SJSA1 (cell line): ENCODE data around the gene GADD45G. TPM values are rescaled to one million over a fixed set of nuclear protein-coding genes. Genes with fewer than 3 reads are reported as not detected.

ENCODE experiments used
- DNase-seq, 2 experiments: peaks; one replicate each; pipeline ENCODE4 v3.0.0-alpha.2; 2015 to 2020; ENCODE audit warnings: low spot score in 2 of 2, low read depth in 1 of 2
- H3K27ac ChIP-seq: fragments of 250-450 bp; sonication (Bioruptor Pico); 2 replicates; pipeline ENCODE4 v1.5.1; 2020; ENCODE audit warnings: mild to moderate bottlenecking, moderate library complexity
- H3K27me3 ChIP-seq: fragments of 250-450 bp; sonication (Bioruptor Pico); replicated peaks from 2 replicates; pipeline ENCODE4 v1.5.1; 2020; ENCODE audit warnings: mild to moderate bottlenecking, moderate library complexity
- H3K36me3 ChIP-seq: fragments of 250-450 bp; sonication (Bioruptor Pico); 2 replicates; pipeline ENCODE4 v1.5.1; 2020; ENCODE audit warnings: mild to moderate bottlenecking
- H3K4me1 ChIP-seq: fragments of 250-450 bp; sonication (Bioruptor Pico); replicated peaks from 2 replicates; pipeline ENCODE4 v1.6.1; 2021; ENCODE audit warnings: mild to moderate bottlenecking
- H3K4me3 ChIP-seq: fragments of 250-450 bp; sonication (Bioruptor Pico); 2 replicates; pipeline ENCODE4 v1.5.1; 2020; ENCODE audit warnings: mild to moderate bottlenecking
- H3K9me3 ChIP-seq: fragments of 250-450 bp; sonication (Bioruptor Pico); replicated peaks from 2 replicates; pipeline ENCODE4 v1.5.1; 2020; ENCODE audit warnings: mild to moderate bottlenecking
- total RNA-seq: library from RNA; depleted of rRNA; stranded (reverse); fragments of >200 nt; shearing (Covaris generic); gene quantifications from 2 replicates; pipeline ENCODE4 v1.2.3, GENCODE V29; 2014

GADD45G gene
- total RNA-seq, 1 experiment from 2014 or later = not detected

- Histone ChIP-seq H3K4me1 (no peaks in the 10 kb centered on the region), H3K9me3 (no peaks in the 10 kb centered on the region), H3K36me3 (no peaks in the 10 kb centered on the region), H3K27ac (no peak overlapping the region), H3K27me3 (peaks cover 6% of the 10 kb centered on the region), H3K4me3 (no peak overlapping the region)
- DNase-seq = no peak
These were observed 4.7 kb downstream of the GADD45G start for GRCh38 chr9:89609426-89610006.

- Histone ChIP-seq H3K4me1 (no peaks in the 10 kb centered on the region), H3K4me3 (no peak overlapping the region), H3K27ac (no peak overlapping the region), H3K36me3 (no peaks in the 10 kb centered on the region), H3K27me3 (no peaks in the 10 kb centered on the region; the same call in 1 of the 2 replicates), H3K9me3 (no peaks in the 10 kb centered on the region)
- no peak for DNase-seq
These were observed 5.6 kb downstream of the GADD45G start for GRCh38 chr9:89610391-89610925.

GRCh38 chr9:89611425-89611824, 6.6 kb downstream of the GADD45G start:
- H3K4me1 ChIP-seq = no peaks in the 10 kb centered on the region
- H3K27me3 ChIP-seq = no peaks in the 10 kb centered on the region
- no peak overlapping the region for H3K27ac ChIP-seq
- no peaks in the 10 kb centered on the region for H3K9me3 ChIP-seq
- H3K4me3 ChIP-seq = no peak overlapping the region
- H3K36me3 ChIP-seq = no peaks in the 10 kb centered on the region
- no peak for DNase-seq

DNA sequence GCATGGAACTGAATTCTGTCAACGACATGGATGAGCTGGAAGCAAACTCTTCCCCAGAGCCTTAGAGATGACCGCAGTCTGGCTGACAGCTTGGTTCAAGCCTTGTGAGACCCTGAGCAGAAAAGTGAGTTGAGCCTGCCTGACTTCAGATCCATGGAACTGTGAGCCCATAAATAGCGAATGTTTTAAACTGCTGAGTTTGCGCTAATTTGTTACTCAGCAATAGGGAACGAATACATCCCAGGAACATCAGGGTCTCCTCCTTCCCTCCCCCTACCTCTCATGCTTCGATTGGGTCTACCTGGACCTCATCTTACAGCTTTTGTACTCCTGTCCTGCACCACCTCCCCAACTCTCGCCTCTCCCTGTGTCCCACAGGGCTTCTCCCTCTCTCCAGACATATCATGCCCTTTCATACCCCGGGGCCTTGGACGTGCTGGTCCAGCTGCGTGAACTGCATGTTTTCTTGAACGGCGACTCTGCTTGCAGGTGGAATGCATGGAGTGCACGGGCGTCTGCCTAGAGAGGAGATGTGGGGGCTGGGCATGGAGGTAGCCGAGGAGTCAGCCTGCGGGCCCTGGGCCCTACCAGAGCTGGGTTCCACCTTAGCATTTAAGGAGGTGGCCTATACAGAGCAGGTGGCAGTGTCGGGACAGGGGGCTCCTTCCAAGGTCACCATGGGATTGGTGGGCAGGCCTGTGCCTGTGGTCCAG, 7.9 kb downstream of the GADD45G start:
- H3K27me3 ChIP-seq = no peaks in the 10 kb centered on the region
- no peak overlapping the region for H3K4me3 ChIP-seq
- no peaks in the 10 kb centered on the region for H3K9me3 ChIP-seq

GRCh38 chr9:89613912-89614892, 9.4 kb downstream of the GADD45G start:
- no peak overlapping the region for H3K27ac ChIP-seq
- DNase-seq = no peak
- H3K27me3 ChIP-seq = no peaks in the 10 kb centered on the region
- no peaks in the 10 kb centered on the region for H3K9me3 ChIP-seq
- no peaks in the 10 kb centered on the region for H3K36me3 ChIP-seq
- H3K4me1 ChIP-seq = no peaks in the 10 kb centered on the region
- H3K4me3 ChIP-seq = no peak overlapping the region

More for the DNA sequence above, 7.9 kb downstream of the GADD45G start:
- no peak for DNase-seq
- Histone ChIP-seq H3K4me1 (no peaks in the 10 kb centered on the region), H3K36me3 (no peaks in the 10 kb centered on the region), H3K27ac (no peak overlapping the region)

DNA sequence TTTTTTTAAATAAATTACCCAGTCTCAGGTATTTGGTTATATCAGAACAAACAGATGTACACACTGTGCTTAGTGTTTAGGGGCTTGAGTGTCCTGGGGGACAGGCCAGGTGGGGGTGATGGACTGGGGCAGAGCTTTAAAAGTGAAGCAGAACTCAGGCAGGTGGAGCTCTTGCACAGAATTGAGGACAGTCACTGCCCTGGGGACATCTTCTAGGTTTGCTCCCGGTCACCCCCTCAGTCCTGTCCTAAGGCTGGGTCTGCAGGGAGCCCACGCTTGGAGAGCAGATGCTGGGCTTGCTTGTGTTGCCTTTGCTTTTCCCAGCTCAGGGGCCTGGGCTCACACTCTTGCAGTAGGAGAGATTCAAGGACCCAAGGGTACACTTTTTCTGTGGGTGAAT, 10.8 kb downstream of the GADD45G start:
- Histone ChIP-seq H3K36me3 (no peaks in the 10 kb centered on the region), H3K27ac (no peak overlapping the region), H3K9me3 (no peaks in the 10 kb centered on the region), H3K4me1 (no peaks in the 10 kb centered on the region), H3K27me3 (no peaks in the 10 kb centered on the region), H3K4me3 (no peak overlapping the region)
- DNase-seq = no peak

GRCh38 chr9:89616411-89616810, 11.6 kb downstream of the GADD45G start:
- no peak for DNase-seq
- no peak overlapping the region for H3K27ac ChIP-seq
- H3K9me3 ChIP-seq = no peaks in the 10 kb centered on the region
- no peaks in the 10 kb centered on the region for H3K4me1 ChIP-seq
- H3K36me3 ChIP-seq = no peaks in the 10 kb centered on the region
- H3K4me3 ChIP-seq = no peak overlapping the region
- no peaks in the 10 kb centered on the region for H3K27me3 ChIP-seq

DNA sequence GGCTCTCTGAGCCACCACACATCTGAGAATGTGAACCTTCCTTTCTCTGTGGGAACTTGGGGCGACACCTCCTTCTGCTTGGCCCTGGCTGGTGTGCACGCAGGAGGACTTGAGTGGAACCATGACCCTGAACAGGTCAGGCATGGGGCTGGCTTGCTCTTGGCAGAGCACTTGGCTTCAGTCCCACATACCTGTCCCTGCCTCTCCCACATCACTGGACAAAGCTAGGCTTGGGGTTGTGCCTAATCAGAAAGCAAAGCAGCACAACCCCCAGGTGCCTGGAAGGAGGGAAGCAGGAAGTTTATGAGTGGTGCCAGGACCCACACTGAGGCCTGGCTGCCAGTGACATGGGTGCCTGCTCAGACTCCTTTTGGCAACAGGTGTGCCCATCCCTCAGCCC, 13.2 kb downstream of the GADD45G start:
- no peak for DNase-seq
- Histone ChIP-seq H3K27ac (no peak overlapping the region), H3K4me3 (no peak overlapping the region), H3K36me3 (no peaks in the 10 kb centered on the region), H3K9me3 (no peaks in the 10 kb centered on the region), H3K4me1 (no peaks in the 10 kb centered on the region), H3K27me3 (no peaks in the 10 kb centered on the region)

DNA sequence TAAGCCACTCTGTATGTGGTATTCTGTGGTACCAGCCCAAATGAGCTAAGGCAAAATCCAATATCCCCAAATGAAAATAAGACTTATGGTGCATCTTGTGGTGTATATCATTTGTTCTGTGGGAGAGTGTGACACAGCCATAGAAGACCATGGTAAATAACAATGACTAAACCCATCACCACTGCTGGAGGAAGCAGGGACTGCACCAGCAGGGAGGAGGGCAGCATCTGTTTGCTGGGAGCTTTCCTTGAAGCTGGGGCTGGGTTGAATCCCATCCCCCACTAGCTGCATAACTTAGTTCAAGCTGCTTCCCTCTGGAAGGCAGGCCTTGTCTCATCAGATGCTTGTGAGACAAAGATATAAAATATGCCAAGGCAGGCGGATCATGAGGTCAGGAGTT, 14.2 kb downstream of the GADD45G start:
- Histone ChIP-seq H3K27me3 (no peaks in the 10 kb centered on the region), H3K27ac (no peak overlapping the region), H3K4me3 (no peak overlapping the region), H3K9me3 (no peaks in the 10 kb centered on the region), H3K36me3 (no peaks in the 10 kb centered on the region), H3K4me1 (no peaks in the 10 kb centered on the region)
- no peak for DNase-seq

- Histone ChIP-seq H3K36me3 (no peaks in the 10 kb centered on the region), H3K27ac (no peak overlapping the region), H3K4me1 (no peaks in the 10 kb centered on the region), H3K27me3 (no peaks in the 10 kb centered on the region), H3K4me3 (no peak overlapping the region), H3K9me3 (no peaks in the 10 kb centered on the region)
- DNase-seq = no peak
These were observed 14.8 kb downstream of the GADD45G start for GRCh38 chr9:89619424-89620138.

GRCh38 chr9:89621031-89621430, 16.2 kb downstream of the GADD45G start:
- Histone ChIP-seq H3K4me1 (no peaks in the 10 kb centered on the region), H3K4me3 (no peak overlapping the region), H3K36me3 (no peaks in the 10 kb centered on the region), H3K9me3 (no peaks in the 10 kb centered on the region), H3K27ac (no peak overlapping the region), H3K27me3 (no peaks in the 10 kb centered on the region)
- no peak for DNase-seq

GRCh38 chr9:89621676-89622075, 16.9 kb downstream of the GADD45G start:
- H3K4me1 ChIP-seq = no peaks in the 10 kb centered on the region
- no peaks in the 10 kb centered on the region for H3K9me3 ChIP-seq
- no peak overlapping the region for H3K27ac ChIP-seq
- H3K4me3 ChIP-seq = no peak overlapping the region
- no peak for DNase-seq
- H3K27me3 ChIP-seq = no peaks in the 10 kb centered on the region
- H3K36me3 ChIP-seq = no peaks in the 10 kb centered on the region
